Globus pallidus (tissue), 1 donor: ENCODE results near the gene QPCTL.
A peak's percentile ranks its signal among the peaks of the same experiment; 100 is the strongest.

Experiments
- DNase-seq: peaks from one replicate; pipeline ENCODE4 v3.0.0-alpha.2; 2015; ENCODE audit warnings: low spot score

Gene QPCTL

DNA sequence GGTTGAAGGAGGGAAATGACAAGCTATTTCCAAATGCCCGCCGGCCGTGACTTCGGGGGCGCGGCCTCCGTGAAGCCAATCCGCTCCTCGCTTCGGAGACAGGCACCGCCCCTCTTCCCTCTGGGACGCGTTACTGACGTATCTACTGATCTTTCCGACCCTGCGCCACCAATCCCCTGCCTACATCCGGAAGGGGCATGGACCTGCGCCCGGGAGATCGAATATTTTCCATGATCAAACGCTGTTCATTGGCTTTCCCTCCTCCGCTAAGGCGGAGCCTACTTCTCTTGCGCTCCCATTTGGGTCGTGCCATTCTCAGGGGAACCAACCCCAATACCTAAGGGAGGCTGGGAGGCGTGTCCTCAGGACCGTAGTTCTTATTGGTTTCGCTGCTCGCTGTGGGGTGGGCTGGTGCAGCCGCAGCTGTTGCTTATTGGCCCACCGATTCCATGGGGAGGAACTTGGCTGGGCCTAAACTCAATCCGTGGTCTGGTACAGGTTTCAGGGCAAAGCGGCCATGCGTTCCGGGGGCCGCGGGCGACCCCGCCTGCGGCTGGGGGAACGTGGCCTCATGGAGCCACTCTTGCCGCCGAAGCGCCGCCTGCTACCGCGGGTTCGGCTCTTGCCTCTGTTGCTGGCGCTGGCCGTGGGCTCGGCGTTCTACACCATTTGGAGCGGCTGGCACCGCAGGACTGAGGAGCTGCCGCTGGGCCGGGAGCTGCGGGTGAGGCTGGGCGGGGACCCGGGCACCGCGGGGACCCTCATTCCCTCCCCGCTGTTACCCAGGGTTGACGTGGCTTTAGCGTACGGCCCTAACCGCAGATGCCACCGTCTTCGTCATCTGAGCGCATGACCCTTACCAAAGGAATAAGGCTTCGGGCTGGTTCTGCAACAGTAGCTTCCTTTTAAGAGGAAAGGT, at the start of gene QPCTL:
Gene QPCTL, plus strand, starts transcription at position 480 of the 919 bp plus-strand sequence. Its CDS starts 38 bp downstream, at position 518.
- peak; percentile 99 for DNase-seq

DNA sequence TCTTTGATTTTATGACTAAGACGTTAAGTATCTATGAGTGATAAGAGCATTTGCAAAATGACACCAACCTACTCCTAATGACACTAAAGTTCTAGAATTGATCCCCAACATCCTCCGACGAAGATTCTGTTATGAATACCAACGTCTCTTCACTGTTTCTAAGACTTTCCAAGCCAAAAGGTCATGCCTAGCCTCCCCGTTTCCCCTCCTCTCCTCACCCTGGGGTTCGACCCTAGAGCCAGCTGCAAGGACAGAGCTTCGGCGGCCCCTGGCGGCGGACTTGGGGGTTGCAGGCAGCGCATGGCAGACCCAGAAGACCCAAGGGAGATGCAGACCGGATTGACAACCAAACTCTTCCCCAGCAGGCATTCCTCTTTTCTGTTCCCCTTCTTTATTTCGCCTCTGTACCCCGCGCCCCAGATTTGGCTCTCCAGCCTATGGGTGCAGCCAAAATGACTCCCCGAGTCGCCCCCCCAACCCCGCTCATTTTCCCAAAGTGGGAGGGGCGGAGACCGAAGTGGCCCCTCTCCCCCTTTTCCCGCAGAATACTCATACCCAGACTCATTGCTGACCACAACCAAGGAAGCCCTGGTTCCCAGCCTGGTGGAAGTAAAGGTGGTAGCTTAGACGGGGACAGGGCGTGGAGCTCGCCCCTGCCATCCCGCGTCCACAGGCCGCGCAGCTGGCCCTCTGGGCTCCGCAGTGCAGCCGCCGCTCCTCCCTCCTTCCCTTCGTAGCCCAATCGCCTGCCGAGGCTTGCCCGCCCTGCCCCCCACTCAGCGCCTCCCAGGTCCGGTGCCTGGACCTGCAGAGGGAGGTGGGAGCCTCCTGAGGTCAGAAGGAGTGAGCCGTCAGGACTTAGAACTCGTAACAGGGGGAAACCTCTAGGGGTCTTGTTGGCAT, 49.2 kb upstream of the QPCTL start:
- DNase-seq = peak; percentile 90

DNA sequence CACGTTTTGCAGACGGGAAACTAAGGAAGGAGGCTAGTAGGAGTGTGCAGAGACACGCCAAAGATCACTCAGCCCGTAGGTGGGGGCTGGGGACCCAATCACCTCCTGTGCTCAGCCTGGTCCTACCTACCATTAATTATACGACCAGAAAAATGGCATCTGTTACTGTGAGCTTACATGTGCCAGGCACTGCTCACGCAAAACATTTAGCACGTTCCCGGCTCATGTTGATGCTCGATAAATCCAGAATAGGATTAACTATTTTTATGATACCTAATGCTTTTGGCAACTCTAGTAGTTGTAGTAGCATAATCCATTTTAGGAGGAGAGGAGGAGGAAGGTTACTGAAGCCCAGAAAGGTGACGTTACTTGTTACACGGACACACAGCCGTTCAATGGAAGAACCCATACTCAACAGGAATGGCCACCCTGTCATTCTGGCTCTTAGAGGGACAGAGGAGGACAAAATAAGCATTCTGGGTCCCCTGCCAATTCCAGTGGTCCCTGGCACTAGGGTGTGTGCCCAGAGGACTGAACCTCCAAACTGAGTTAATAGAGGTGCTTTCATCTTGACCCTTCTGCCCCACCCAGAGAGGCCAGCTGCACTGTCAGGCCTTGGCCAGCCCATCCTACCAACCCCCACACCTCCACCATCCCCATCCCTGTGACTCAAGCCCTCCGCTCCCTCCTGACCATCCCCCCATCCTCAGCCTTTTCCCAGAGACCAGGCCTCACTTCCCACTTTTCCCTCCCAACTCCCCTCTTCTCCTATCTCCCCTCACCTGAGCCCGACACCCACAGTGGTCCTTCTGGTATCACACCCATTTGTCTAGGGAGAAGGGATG, 48.3 kb upstream of the QPCTL start:
- DNase-seq = peak; percentile 59

DNA sequence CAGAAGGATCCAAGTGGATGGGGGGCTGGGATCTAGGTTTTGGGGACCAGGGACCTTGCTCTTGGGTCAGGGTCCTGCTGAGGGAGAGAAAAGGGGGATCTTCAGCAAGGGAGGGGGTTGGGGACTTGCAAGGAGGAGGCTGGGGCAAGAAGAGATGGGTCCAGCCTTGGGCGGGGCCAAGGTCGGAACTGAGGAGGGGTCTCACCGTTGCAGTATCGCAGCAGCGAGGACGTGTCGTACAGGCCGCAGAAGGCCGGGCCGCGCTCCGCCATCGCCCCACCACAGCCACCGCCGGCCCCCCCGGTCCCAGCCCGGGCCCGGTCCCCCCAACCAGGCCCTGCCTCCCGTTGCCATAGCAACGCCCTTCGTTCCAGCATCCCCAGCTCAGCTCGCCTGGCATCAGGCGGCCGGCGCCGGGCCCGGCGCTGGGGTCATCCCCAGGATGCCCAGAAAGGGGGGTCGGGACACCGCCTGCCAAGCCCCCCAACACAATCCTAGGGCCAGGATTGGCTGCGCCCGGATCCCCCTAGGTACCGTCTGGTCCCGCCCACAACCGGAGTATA, 47.3 kb upstream of the QPCTL start:
- DNase-seq = peak; percentile 99

- peak; percentile 98 for DNase-seq
These were observed 46.7 kb upstream of the QPCTL start for GRCh38 chr19:45645631-45646344.

DNA sequence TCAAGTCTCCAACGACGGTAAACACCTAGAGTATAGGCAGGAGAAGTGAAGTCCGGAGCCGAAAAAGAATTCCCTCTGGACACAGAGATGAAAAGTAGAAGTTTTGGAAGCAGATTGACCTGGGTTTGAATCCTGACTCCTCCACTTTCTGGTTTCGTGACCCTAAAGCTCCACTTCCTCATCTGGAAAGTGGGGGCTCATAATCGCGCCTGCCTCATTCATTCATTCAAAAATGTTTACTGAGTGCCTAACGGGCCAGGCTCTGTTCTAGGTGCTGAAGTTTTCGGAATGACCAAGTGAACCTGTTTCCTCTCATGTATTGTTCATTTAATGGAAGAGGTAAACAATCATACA, 46.1 kb upstream of the QPCTL start:
- DNase-seq = no peak

DNA sequence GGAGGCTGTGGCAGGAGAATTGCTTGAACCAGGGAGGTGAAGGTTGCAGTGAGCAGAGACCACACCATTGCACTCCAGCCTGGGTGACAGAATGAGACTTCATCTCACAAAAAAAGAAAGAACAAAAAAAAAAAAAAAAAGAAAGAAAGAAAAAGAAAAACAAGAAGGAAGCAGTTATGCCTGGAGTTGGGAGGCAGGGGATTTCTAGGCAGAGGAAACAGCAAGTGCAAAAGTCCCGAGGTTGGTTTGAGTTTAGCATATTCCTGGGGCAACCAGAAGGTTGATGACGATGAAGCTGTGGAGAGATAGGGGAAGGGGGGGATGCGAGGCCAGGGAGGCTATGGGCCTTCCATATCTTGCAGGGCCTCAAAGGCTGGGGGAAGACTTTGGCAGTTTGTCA, 41.7 kb upstream of the QPCTL start:
- no peak for DNase-seq

DNA sequence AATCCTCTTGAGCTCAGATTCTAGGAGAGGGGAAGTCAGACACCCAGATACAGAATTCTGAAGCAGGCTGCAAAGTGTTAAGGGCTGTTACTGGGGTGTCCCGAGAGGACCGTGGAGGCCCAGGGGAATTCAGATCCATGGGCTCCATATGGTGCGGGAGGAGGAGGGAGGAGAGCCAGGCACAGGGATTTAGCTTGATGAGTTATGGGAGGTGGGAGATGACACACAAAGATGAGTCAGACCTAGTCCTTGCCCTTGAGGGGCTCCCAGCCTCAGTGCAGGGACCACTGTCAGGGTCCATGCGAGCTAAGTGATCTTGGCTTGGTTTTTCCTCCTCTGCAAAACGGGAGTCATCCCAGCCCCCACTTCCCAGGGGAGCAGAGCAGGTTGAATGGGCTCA, 38.8 kb upstream of the QPCTL start:
- no peak for DNase-seq

- no peak for DNase-seq
These were observed 37.4 kb upstream of the QPCTL start for GRCh38 chr19:45655073-45655472.

GRCh38 chr19:45657520-45658167, 34.8 kb upstream of the QPCTL start:
- DNase-seq = no peak

DNA sequence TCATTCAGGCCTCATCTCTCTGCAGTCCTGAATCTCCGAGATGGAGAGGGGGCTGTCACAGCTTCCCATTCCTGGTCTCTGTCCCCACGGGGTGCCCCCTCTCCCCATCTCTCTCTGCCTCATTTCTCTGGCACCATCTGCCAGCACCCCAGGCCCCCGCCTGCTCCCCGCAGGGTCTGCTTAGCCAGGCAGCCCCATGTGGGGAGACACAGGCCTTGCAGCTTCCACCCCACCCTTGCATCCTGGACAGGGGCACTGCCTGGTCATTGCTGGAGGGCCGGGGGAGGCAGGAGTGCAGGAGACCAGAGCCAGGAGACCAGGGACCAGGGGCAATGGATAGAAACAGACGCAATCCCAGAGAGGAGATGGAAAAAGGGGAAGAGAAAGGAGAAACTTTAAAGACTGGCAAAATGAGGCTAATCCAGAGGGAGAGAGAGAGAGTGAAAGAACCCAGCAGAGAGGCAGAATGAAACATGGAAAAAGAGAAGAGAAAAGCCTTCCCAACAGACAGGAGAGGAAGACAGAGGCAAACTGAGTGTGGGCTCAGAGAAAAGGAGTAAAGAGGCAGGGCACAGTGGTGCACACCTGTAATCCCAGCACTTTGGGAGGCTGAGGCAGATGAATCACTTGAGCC, 33.3 kb upstream of the QPCTL start:
- no peak for DNase-seq

GRCh38 chr19:45660636-45661035, 31.8 kb upstream of the QPCTL start:
- no peak for DNase-seq

GRCh38 chr19:45663800-45664199, 28.7 kb upstream of the QPCTL start:
- no peak for DNase-seq

DNA sequence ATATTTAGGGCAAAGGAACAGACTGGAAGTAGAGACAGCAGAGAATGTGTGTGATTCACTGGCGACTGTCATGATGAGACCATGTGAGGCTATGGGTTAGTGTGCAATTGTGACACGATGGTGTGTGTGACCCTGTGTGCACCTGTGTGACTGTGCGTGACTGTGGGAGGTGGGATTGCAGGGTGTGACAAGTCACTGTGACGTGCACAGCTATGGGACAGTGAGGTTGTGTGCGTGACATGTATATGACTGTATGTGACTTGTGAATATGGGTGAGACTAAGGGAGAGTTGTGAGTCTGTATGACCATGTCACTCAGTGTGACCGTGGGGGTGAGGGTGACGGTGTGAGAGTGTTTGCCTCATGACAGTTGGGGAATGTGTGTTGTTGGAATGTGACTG, 27.9 kb upstream of the QPCTL start:
- DNase-seq = no peak

GRCh38 chr19:45667620-45668341, 24.7 kb upstream of the QPCTL start, which contains the start of gene GIPR:
Gene GIPR, plus strand, starts transcription at chr19:45668221. Its CDS starts 1,300 bp downstream, at chr19:45669521.
- no peak for DNase-seq

GRCh38 chr19:45668342-45668871, 24.1 kb upstream of the QPCTL start:
- DNase-seq = no peak

DNA sequence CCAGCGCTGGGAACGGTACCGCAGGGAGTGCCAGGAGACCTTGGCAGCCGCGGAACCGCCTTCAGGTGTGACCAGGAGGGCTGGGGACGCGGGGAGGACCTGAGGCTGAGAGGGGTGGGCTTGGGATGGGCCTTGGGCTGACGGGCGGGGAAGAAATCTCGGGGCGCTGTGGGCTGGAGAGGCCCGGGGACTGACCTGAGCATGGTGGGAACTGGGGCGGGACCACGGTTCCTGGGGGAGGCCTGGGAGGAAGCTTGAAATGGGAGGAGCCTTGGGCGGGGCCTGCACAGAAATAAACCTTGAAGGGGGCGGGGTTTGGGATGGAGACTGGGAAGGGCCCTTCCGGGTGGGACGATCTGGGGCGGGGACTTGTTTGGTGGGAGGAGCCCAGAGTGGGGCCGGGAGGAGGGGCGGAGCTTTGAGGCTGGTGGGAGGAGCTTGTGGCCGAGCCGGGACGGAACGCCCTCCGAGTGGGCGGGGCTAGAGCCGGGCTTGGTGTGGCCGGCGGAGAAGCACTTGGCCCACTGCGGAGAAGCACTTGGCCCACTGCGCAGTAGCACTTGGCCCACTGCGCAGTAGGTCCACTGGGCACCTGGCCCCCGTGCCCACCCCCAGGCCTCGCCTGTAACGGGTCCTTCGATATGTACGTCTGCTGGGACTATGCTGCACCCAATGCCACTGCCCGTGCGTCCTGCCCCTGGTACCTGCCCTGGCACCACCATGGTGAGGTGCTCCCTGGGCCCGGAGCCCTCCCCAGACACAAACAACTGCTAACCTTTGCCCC, 21.6 kb upstream of the QPCTL start:
- peak; percentile 84 for DNase-seq

- no peak for DNase-seq
These were observed 17.5 kb upstream of the QPCTL start for GRCh38 chr19:45674946-45675345.
